Fibroblast of lung (primary cell): ENCODE measurements around the gene MARK3. TPM values are rescaled to one million over a fixed set of nuclear protein-coding genes. Genes with fewer than 3 reads are reported as not detected.

ENCODE experiments used
- DNase-seq, 2 donors: peaks; one replicate each; pipeline versions ENCODE4 v3.0.0 to v3.0.0-alpha.2; 2010; ENCODE audit warnings: low read depth in 2 of 2
- H2AFZ ChIP-seq: 2 replicates; pipeline ENCODE4 v1.5.1; 2012; ENCODE audit warnings: low read length, control low read depth, inconsistent platforms
- H3K27ac ChIP-seq: 2 replicates; pipeline ENCODE4 v1.5.1; 2011; ENCODE audit warnings: low read length, control low read depth; ENCODE audit not compliant: insufficient read depth
- H3K27me3 ChIP-seq: 2 replicates; pipeline ENCODE4 v1.5.1; 2011; ENCODE audit warnings: mild to moderate bottlenecking, low read length; ENCODE audit not compliant: control insufficient read depth, insufficient read depth
- H3K36me3 ChIP-seq: 2 replicates; pipeline ENCODE4 v1.5.1; 2011; ENCODE audit warnings: low read length; ENCODE audit not compliant: control insufficient read depth, insufficient read depth
- H3K4me1 ChIP-seq: 2 replicates; pipeline ENCODE4 v1.5.1; 2011; ENCODE audit warnings: low read length; ENCODE audit not compliant: control insufficient read depth, insufficient read depth; ENCODE audit errors: extremely low read depth
- H3K4me2 ChIP-seq: 2 replicates; pipeline ENCODE4 v1.5.1; 2011; ENCODE audit warnings: low read length, control low read depth; ENCODE audit not compliant: insufficient read depth; ENCODE audit errors: extremely low read depth
- H3K4me3 ChIP-seq, 4 experiments: fragments of 200-600 bp in 1 of 4; sonication (generic) in 1 of 4; replicated peaks in 1 of 4; 2 replicates each; pipeline ENCODE4 v1.5.1; 2011 to 2016; ENCODE audit warnings: low read length in 4 of 4, low read depth in 3 of 4, mild to moderate bottlenecking in 3 of 4, control low read depth in 2 of 4, inconsistent platforms in 1 of 4, mixed read lengths in 1 of 4; ENCODE audit not compliant: insufficient read depth in 1 of 4; ENCODE audit errors: control extremely low read depth in 1 of 4
- H3K79me2 ChIP-seq: 2 replicates; pipeline ENCODE4 v1.5.1; 2012; ENCODE audit warnings: mild to moderate bottlenecking, low read length, inconsistent platforms; ENCODE audit not compliant: control insufficient read depth, insufficient read depth
- H3K9ac ChIP-seq: 2 replicates; pipeline ENCODE4 v1.5.1; 2011; ENCODE audit warnings: mild to moderate bottlenecking, low read length, control low read depth; ENCODE audit not compliant: insufficient read depth
- H3K9me3 ChIP-seq: 2 replicates; pipeline ENCODE4 v1.5.1; 2012; ENCODE audit warnings: low read depth, low read length; ENCODE audit not compliant: control insufficient read depth, insufficient read depth
- H4K20me1 ChIP-seq: 2 replicates; pipeline ENCODE4 v1.5.1; 2011; ENCODE audit warnings: low read length; ENCODE audit not compliant: control insufficient read depth, insufficient read depth; ENCODE audit errors: extremely low read depth
- CTCF ChIP-seq, 2 donors: IDR thresholded peaks in 1 of 2; conservative IDR thresholded peaks in 1 of 2; 1 replicate in 1 of 2; 2 replicates in 1 of 2; pipeline ENCODE4 v1.5.1; 2011 to 2012; ENCODE audit warnings: low read length in 2 of 2, control low read depth in 1 of 2, inconsistent platforms in 1 of 2, low read depth in 1 of 2, mild to moderate bottlenecking in 1 of 2
- EZH2 ChIP-seq: IDR thresholded peaks from 2 replicates; pipeline ENCODE4 v1.5.1; 2012; ENCODE audit warnings: low read length, control low read depth, mild to moderate bottlenecking; ENCODE audit errors: missing control alignments
- polyA plus RNA-seq, 2 donors: library from polyadenylated mRNA; depleted of rRNA in 1 of 2; stranded (reverse) in 1 of 2; unstranded in 1 of 2; fragments of >200 nt; gene quantifications; 2 replicates each; pipeline ENCODE4 v1.2.1, GENCODE V29; 2011 to 2012; ENCODE audit warnings: missing spikeins in 1 of 2
- total RNA-seq: library from RNA; depleted of rRNA; stranded (reverse); fragments of >200 nt; gene quantifications from 2 replicates; pipeline ENCODE4 v1.2.1, GENCODE V29; 2014

MARK3 gene
- total and polyA plus RNA-seq, 2 donors (not counting 1 experiment from before 2014, with no cell fraction given): 76.0 to 119 TPM

- Histone ChIP-seq H3K27me3 (no peaks in the 10 kb centered on the region), H3K79me2 (no peaks in the 10 kb centered on the region), H2AFZ (no peak overlapping the region), H3K36me3 (peaks cover 18% of the 10 kb centered on the region), H3K4me2 (no peak overlapping the region), H4K20me1 (no peaks in the 10 kb centered on the region), H3K27ac (no peak overlapping the region), H3K9ac (no peak overlapping the region), H3K4me1 (peaks cover 5% of the 10 kb centered on the region), H3K4me3 (no peak overlapping the region), H3K9me3 (no peaks in the 10 kb centered on the region)
- DNase-seq: no peak
- TF ChIP-seq CTCF (conservative IDR thresholded peaks at IDR 0.05 in 1 of 2, IDR thresholded peaks at IDR 0.05 in 1 of 2; ENCODE audit: low read depth in 1 of 2, low read length in 2 of 2) (no peak), EZH2 (no peak)
These were observed 123.5 kb downstream of the MARK3 start for GRCh38 chr14:103508521-103509329.

GRCh38 chr14:103509864-103510723 is 124.9 kb downstream of the MARK3 start:
- DNase-seq: no peak
- H3K4me3 ChIP-seq: no peak overlapping the region
- H3K27me3 ChIP-seq: no peaks in the 10 kb centered on the region
- no peak overlapping the region for H3K27ac ChIP-seq
- H3K4me1 ChIP-seq: peaks cover 5% of the 10 kb centered on the region
- H3K9me3 ChIP-seq: no peaks in the 10 kb centered on the region
- no peaks in the 10 kb centered on the region for H3K79me2 ChIP-seq
- peaks cover 15% of the 10 kb centered on the region for H3K36me3 ChIP-seq
- TF ChIP-seq CTCF (conservative IDR thresholded peaks at IDR 0.05 in 1 of 2, IDR thresholded peaks at IDR 0.05 in 1 of 2; ENCODE audit: low read depth in 1 of 2, low read length in 2 of 2) (no peak), EZH2 (no peak)
- H3K4me2 ChIP-seq: no peak overlapping the region
- no peaks in the 10 kb centered on the region for H4K20me1 ChIP-seq
- H3K9ac ChIP-seq: no peak overlapping the region
- H2AFZ ChIP-seq: no peak overlapping the region
